Aortic smooth muscle cell (primary cell): Measurements from ENCODE around the gene TCFL5. TPM values are rescaled to one million over a fixed set of nuclear protein-coding genes. Genes with fewer than 3 reads are reported as not detected.

ENCODE experiments used
- total RNA-seq: library from RNA; depleted of rRNA; stranded (reverse); fragments of >200 nt; gene quantifications from 2 replicates; pipeline ENCODE4 v1.2.3, GENCODE V29; 2014

The TCFL5 gene
- total RNA-seq, result 16.9 and 18.1 TPM in 2 replicates

GRCh38 chr20:62861726-62862336 is at the start of gene TCFL5:
TCFL5 (minus strand) TSS chr20:62861822; CDS start chr20:62861670, 152 bp downstream.

GRCh38 chr20:62816884-62817873 is 44.4 kb downstream of the TCFL5 start, which contains the start of gene COL9A3:
COL9A3 (plus strand) TSS chr20:62817050; CDS start chr20:62817065, 15 bp downstream.

DNA sequence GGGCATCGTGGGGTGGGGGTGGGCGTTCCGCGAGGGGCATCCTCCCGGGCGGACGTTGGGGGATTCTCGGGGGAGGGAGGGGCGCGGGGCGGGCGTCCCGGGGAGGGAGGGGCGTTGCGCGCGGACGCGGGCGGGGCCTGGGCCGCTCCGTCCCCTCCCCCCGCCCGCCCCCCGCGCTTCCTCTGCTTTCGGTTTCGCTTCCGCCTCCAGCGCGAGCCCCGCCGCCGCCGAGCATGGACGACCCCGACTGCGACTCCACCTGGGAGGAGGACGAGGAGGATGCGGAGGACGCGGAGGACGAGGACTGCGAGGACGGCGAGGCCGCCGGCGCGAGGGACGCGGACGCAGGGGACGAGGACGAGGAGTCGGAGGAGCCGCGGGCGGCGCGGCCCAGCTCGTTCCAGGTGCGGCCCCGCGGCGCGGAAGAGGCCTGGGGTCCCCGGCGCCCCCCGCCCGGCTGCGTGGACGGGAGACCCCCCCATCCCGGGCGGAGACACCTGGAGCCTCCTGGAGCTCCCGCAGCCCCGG is 56.9 kb downstream of the TCFL5 start, which contains the start of gene OGFR:
Gene OGFR (plus strand): TSS at position 209 of the 528 bp plus-strand sequence. CDS start 25 bp downstream, at position 234.

Other genes with a start within 250 kb of the TCFL5 start
- gene SLCO4A1, start 219.3 kb downstream of the TCFL5 start, total RNA-seq, result 0.25 and 0.53 TPM in 2 replicates
- 0.87 and 1.3 TPM in 2 replicates for gene NTSR1, start 153.0 kb downstream of the TCFL5 start, total RNA-seq
- 15.1 and 16.4 TPM in 2 replicates for gene MRGBP, start 65.3 kb downstream of the TCFL5 start, total RNA-seq
- gene OGFR, start 57.0 kb downstream of the TCFL5 start, total RNA-seq, result 21.9 and 30.9 TPM in 2 replicates
- 0.26 and 0.37 TPM in 2 replicates for gene COL9A3, start 44.8 kb downstream of the TCFL5 start, total RNA-seq
- gene DIDO1, start 64.7 kb upstream of the TCFL5 start, total RNA-seq, result 38.2 and 38.3 TPM in 2 replicates
- 29.6 and 33.0 TPM in 2 replicates for gene GID8, start 76.3 kb upstream of the TCFL5 start, total RNA-seq
- gene SLC17A9, start 90.9 kb upstream of the TCFL5 start, total RNA-seq, result 8.1 and 14.1 TPM in 2 replicates
- gene BHLHE23, start 145.1 kb upstream of the TCFL5 start, total RNA-seq, result not detected in 2 replicates